Trophoblast cell (in vitro differentiated cells and primary cell): ENCODE results near the gene GEMIN5.

Experiments
- DNase-seq, 2 donors: peaks; one replicate each; pipeline ENCODE4 v3.0.0-alpha.2; 2016
- H2AFZ ChIP-seq: 2 replicates; pipeline ENCODE4 v1.6.1; 2013; ENCODE audit warnings: low read length, moderate library complexity, mild to moderate bottlenecking; ENCODE audit not compliant: insufficient read depth, poor library complexity
- H2AK5ac ChIP-seq: 2 replicates; pipeline ENCODE4 v1.6.1; 2013; ENCODE audit warnings: mild to moderate bottlenecking, low read length
- H2BK120ac ChIP-seq: 2 replicates; pipeline ENCODE4 v1.6.1; 2013; ENCODE audit warnings: low read length, mild to moderate bottlenecking, moderate library complexity; ENCODE audit not compliant: insufficient read depth, poor library complexity
- H2BK12ac ChIP-seq: 2 replicates; pipeline ENCODE4 v1.6.1; 2013; ENCODE audit warnings: mild to moderate bottlenecking, low read length, moderate library complexity
- H2BK5ac ChIP-seq: 2 replicates; pipeline ENCODE4 v1.6.1; 2013; ENCODE audit warnings: low read length, low read depth, moderate library complexity, mild to moderate bottlenecking; ENCODE audit not compliant: poor library complexity
- H3K14ac ChIP-seq: 2 replicates; pipeline ENCODE4 v1.6.1; 2013; ENCODE audit warnings: mild to moderate bottlenecking, low read length
- H3K18ac ChIP-seq: 2 replicates; pipeline ENCODE4 v1.6.1; 2013; ENCODE audit warnings: mild to moderate bottlenecking, low read length
- H3K23ac ChIP-seq: 2 replicates; pipeline ENCODE4 v1.6.1; 2013; ENCODE audit warnings: low read length
- H3K27ac ChIP-seq: 2 replicates; pipeline ENCODE4 v1.5.1; 2013; ENCODE audit warnings: low read depth, mild to moderate bottlenecking, inconsistent platforms, low read length, moderate library complexity
- H3K27me3 ChIP-seq: 2 replicates; pipeline ENCODE4 v1.6.1; 2013; ENCODE audit warnings: inconsistent platforms, mild to moderate bottlenecking, low read length, moderate library complexity; ENCODE audit not compliant: insufficient read depth
- H3K36me3 ChIP-seq, 2 experiments: 1 replicate in 1 of 2; 2 replicates in 1 of 2; pipeline ENCODE4 v1.6.1; 2013; ENCODE audit warnings: low read length in 2 of 2, mild to moderate bottlenecking in 2 of 2, moderate library complexity in 1 of 2; ENCODE audit not compliant: insufficient read depth in 2 of 2, control insufficient read depth in 1 of 2
- H3K4ac ChIP-seq: 2 replicates; pipeline ENCODE4 v1.6.1; 2013; ENCODE audit warnings: low read depth, mild to moderate bottlenecking, low read length, moderate library complexity
- H3K4me1 ChIP-seq, 2 experiments: 1 replicate in 1 of 2; 2 replicates in 1 of 2; pipeline ENCODE4 v1.6.1; 2013; ENCODE audit warnings: low read length in 2 of 2, mild to moderate bottlenecking in 2 of 2, moderate library complexity in 1 of 2; ENCODE audit not compliant: insufficient read depth in 2 of 2, control insufficient read depth in 1 of 2
- H3K4me2 ChIP-seq: 2 replicates; pipeline ENCODE4 v1.6.1; 2013; ENCODE audit warnings: inconsistent platforms, mild to moderate bottlenecking, low read length, moderate library complexity
- H3K4me3 ChIP-seq: 2 replicates; pipeline ENCODE4 v1.5.1; 2013; ENCODE audit warnings: mild to moderate bottlenecking, low read depth, low read length, inconsistent platforms
- H3K79me1 ChIP-seq: one replicate; pipeline ENCODE4 v1.6.1; 2013; ENCODE audit warnings: low read length
- H3K79me2 ChIP-seq: 2 replicates; pipeline ENCODE4 v1.6.1; 2013; ENCODE audit warnings: low read length, mild to moderate bottlenecking; ENCODE audit not compliant: control insufficient read depth, insufficient read depth, poor library complexity
- H3K9ac ChIP-seq: 2 replicates; pipeline ENCODE4 v1.6.1; 2013; ENCODE audit warnings: mild to moderate bottlenecking, low read length
- H3K9me3 ChIP-seq: 2 replicates; pipeline ENCODE4 v1.6.1; 2013; ENCODE audit warnings: low read depth, mild to moderate bottlenecking, control low read depth, inconsistent platforms, low read length; ENCODE audit not compliant: insufficient read depth
- H4K12ac ChIP-seq: 2 replicates; pipeline ENCODE4 v1.6.1; 2013; ENCODE audit warnings: low read depth, mild to moderate bottlenecking, low read length, moderate library complexity
- H4K8ac ChIP-seq: 2 replicates; pipeline ENCODE4 v1.6.1; 2013; ENCODE audit warnings: low read depth, mild to moderate bottlenecking, low read length, moderate library complexity
- H4K91ac ChIP-seq: one replicate; pipeline ENCODE4 v1.6.1; 2013; ENCODE audit warnings: low read depth, mild to moderate bottlenecking, low read length, moderate library complexity
- WGBS: extraction: QIAGEN DNeasy Blood & Tissue Kit; methylation state at CpG from one replicate; pipeline ENCODE4 v1.1.7; 2013; ENCODE audit warnings: missing lambda C conversion rate; ENCODE audit not compliant: insufficient read length, insufficient coverage; ENCODE audit errors: extremely low coverage; 5-methylcytosine and 5-hydroxymethylcytosine counted together

GEMIN5 gene

DNA sequence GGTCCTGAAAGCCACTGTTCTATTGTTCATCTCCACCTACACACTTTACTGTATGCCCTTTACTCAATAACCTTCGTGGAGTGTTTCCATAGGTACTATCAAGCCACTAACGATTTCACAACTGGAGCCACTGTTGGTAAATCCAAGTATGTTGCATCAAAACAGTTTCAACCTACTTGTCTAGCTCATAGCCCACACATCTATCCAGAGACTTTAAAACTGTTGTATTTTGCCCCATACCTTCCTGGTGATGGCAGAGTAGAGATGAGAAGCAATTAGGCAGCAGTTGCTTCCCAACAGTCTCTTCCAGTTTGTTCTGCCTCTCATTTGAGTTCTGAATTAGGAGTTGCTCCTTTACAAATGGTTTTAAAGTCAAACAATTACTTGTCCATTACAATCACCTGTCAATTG lies 88.2 kb downstream of the GEMIN5 start:
- Histone ChIP-seq H2BK120ac (no peak overlapping the region), H4K12ac (no peak overlapping the region), H3K36me3 (no peaks in the 10 kb centered on the region), H3K4me2 (no peak overlapping the region), H3K9me3 (no peaks in the 10 kb centered on the region), H3K23ac (no peak overlapping the region), H3K79me1 (no peaks in the 10 kb centered on the region), H4K8ac (no peak overlapping the region), H3K27ac (no peak overlapping the region), H3K79me2 (no peaks in the 10 kb centered on the region), H3K27me3 (no peaks in the 10 kb centered on the region), H3K4ac (no peak overlapping the region), H2AK5ac (no peak overlapping the region), H3K9ac (no peak overlapping the region), H3K4me3 (no peak overlapping the region), H3K4me1 (peaks cover 3 to 8% of the 10 kb centered on the region in 2 experiments), H3K18ac (no peak overlapping the region), H2BK5ac (no peak overlapping the region), H3K14ac (no peak overlapping the region), H2AFZ (no peak overlapping the region), H4K91ac (no peak overlapping the region), H2BK12ac (no peak overlapping the region)
- no CpG with 5 or more reads among the region's 2 CpGs for WGBS
- peak in 1 of 2 donors; percentile 29 for DNase-seq

DNA sequence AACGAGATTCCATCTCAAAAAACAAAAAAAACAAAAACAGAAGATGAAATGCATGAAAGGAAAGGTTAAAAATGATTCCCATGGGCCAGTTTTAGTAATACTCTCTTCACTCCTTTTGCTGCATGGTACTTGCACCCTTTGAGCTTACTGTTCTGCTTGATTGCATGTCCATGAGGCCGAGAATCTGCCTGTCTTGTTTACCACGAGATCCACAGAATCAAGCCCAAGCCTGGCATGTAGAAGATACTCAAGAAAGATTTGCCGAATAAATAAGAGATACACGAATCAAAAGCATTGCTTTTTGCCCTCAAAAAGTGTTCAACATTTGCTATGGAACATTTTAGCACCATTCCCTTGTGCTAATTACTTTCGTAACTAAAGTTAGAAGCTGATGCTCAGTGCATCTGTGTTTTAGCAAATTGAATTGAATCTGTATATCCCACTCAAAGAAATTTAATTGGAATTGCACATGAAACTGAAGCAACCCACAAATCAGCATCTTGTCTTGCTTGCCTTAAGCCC lies 88.7 kb downstream of the GEMIN5 start:
- Histone ChIP-seq H3K36me3 (no peaks in the 10 kb centered on the region), H3K9me3 (no peaks in the 10 kb centered on the region), H3K4me3 (no peak overlapping the region), H3K14ac (no peak overlapping the region), H3K9ac (no peak overlapping the region), H2AFZ (no peak overlapping the region), H4K91ac (no peak overlapping the region), H3K4ac (no peak overlapping the region), H2BK5ac (no peak overlapping the region), H2BK120ac (no peak overlapping the region), H3K23ac (no peak overlapping the region), H3K18ac (no peak overlapping the region), H4K8ac (no peak overlapping the region), H2AK5ac (no peak overlapping the region), H3K79me2 (no peaks in the 10 kb centered on the region), H2BK12ac (no peak overlapping the region), H3K4me1 (peaks cover 3 to 10% of the 10 kb centered on the region in 2 experiments), H3K79me1 (no peaks in the 10 kb centered on the region), H3K27ac (no peak overlapping the region), H4K12ac (no peak overlapping the region), H3K4me2 (no peak overlapping the region), H3K27me3 (no peaks in the 10 kb centered on the region)
- DNase-seq, result no peak
- WGBS, result no CpG with 5 or more reads among the region's 6 CpGs

DNA sequence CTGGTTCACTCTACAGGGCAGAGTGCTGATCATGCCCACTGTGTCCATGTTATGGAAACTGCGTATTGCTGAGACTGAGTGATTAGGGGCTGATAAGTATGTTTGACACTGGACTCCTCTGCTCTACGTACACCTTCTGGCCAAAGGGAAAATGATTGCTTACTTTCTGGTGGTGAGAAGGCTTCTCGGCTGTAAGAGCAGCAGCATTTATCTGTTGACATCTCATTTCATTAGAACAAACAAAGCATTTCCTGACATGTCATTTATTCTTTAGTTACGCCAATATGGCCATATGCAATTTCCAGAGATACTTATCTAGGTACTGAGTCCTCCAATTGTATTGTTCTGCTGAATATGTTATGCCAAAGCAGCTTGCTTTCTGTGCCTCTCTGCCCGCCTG lies 93.2 kb downstream of the GEMIN5 start:
- WGBS, result no CpG with 5 or more reads among the region's 5 CpGs
- no peak overlapping the region for H3K4me3 ChIP-seq
- H3K36me3 ChIP-seq, result no peaks in the 10 kb centered on the region
- H3K79me2 ChIP-seq, result no peaks in the 10 kb centered on the region
- H2AK5ac ChIP-seq, result no peak overlapping the region
- no peak overlapping the region for H2BK120ac ChIP-seq
- no peak overlapping the region for H3K18ac ChIP-seq
- H3K27me3 ChIP-seq, result no peaks in the 10 kb centered on the region
- no peak overlapping the region for H3K4ac ChIP-seq
- H3K14ac ChIP-seq, result no peak overlapping the region
- no peak overlapping the region for H4K91ac ChIP-seq
- H3K4me1 ChIP-seq, result peaks cover 0 to 6% of the 10 kb centered on the region in 2 experiments
- H2BK12ac ChIP-seq, result no peak overlapping the region
- H4K8ac ChIP-seq, result no peak overlapping the region
- no peak overlapping the region for H3K4me2 ChIP-seq
- no peak overlapping the region for H3K23ac ChIP-seq
- no peaks in the 10 kb centered on the region for H3K79me1 ChIP-seq
- no peaks in the 10 kb centered on the region for H3K9me3 ChIP-seq
- no peak overlapping the region for H2BK5ac ChIP-seq
- no peak overlapping the region for H2AFZ ChIP-seq
- H4K12ac ChIP-seq, result no peak overlapping the region
- no peak overlapping the region for H3K27ac ChIP-seq
- no peak for DNase-seq
- no peak overlapping the region for H3K9ac ChIP-seq

DNA sequence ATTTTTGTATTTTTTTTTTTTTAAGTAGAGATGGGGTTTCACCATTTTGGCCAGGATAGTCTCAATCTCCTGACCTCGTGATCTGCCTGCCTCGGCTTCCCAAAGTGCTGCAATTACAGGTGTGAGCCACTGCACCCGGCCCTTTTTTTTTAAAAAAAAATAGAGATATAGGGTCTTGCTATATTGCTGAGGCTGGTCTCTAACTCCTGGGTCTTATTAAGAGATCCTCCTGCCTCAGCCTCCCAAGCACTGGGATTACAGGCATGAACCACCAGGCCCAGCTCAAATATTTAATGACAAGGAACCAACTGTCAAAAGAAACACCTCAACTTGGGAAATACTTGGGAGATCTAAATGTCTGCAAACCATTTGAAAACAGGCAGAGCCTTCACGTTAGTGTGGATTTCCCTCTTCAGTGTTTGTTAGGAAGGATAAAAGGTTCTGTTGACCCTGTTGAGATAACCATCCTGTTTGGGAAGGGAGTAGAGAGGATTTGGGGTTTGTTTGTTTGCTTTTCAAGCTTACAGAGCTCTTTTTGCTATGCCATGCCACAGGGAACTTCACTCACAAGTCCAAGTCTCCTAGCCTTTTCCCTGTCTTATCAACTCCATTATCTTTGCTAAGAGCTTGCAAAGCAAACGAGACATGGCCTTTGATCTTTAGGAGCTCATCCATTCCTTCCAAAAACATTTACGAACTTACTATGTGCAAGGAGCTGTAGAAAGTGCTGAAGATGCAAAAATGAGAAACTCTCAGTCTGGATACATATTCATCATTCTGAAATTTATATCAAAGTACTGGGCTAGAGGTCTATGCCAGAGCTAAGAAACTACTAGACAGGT lies 95.1 kb downstream of the GEMIN5 start:
- Histone ChIP-seq H2BK5ac (no peak overlapping the region), H2BK120ac (no peak overlapping the region), H3K9me3 (no peaks in the 10 kb centered on the region), H3K27me3 (no peaks in the 10 kb centered on the region), H2AK5ac (no peak overlapping the region), H3K4me2 (no peak overlapping the region), H3K14ac (no peak overlapping the region), H3K27ac (peak overlapping the region; percentile 19), H3K23ac (no peak overlapping the region), H2BK12ac (no peak overlapping the region), H3K36me3 (no peaks in the 10 kb centered on the region), H3K4me1 (peaks cover 0 to 4% of the 10 kb centered on the region in 2 experiments), H2AFZ (no peak overlapping the region), H3K9ac (no peak overlapping the region), H3K4me3 (no peak overlapping the region), H4K8ac (no peak overlapping the region), H3K79me1 (no peaks in the 10 kb centered on the region), H4K91ac (no peak overlapping the region), H3K4ac (no peak overlapping the region), H3K79me2 (no peaks in the 10 kb centered on the region), H3K18ac (no peak overlapping the region), H4K12ac (no peak overlapping the region)
- no CpG with 5 or more reads among the region's 6 CpGs for WGBS
- no peak for DNase-seq
